Inferior parietal cortex (tissue), 1 donor: ENCODE measurements around the gene CCDC201.

ENCODE experiments used
- DNase-seq: peaks from one replicate; pipeline ENCODE4 v3.0.0-alpha.2; 2016; ENCODE audit errors: extremely low spot score

The CCDC201 gene, protein sequence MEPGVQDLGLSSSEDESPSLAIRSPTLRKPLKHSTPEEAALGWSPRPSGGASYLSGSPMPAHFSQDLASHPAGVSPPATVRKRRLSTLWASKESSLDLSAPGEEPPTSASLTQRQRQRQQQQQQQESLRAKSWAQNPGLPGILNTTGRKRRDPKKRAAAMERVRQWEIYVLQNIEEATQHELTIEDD

DNA sequence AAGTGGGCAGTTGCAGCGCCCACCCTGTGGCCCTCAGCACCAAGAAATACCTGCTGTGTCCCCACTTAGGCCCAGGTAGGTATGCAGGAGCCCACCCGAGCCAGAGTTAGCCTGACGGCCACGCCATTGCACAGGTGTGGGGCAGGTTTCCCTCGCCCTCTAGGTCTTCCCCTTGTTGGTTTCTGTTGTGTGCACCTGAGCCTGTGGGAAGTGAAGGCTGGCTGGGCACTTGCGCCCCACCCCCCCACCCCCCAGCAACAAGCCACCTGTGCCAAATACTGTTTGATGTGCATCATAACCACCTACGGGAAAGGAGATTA lies at the start of gene CCDC201:
TSS of gene CCDC201 (minus strand) at position 48 of the 320 bp plus-strand sequence. CDS start 75 bp downstream, outside the sequence.
- DNase-seq = no peak

DNA sequence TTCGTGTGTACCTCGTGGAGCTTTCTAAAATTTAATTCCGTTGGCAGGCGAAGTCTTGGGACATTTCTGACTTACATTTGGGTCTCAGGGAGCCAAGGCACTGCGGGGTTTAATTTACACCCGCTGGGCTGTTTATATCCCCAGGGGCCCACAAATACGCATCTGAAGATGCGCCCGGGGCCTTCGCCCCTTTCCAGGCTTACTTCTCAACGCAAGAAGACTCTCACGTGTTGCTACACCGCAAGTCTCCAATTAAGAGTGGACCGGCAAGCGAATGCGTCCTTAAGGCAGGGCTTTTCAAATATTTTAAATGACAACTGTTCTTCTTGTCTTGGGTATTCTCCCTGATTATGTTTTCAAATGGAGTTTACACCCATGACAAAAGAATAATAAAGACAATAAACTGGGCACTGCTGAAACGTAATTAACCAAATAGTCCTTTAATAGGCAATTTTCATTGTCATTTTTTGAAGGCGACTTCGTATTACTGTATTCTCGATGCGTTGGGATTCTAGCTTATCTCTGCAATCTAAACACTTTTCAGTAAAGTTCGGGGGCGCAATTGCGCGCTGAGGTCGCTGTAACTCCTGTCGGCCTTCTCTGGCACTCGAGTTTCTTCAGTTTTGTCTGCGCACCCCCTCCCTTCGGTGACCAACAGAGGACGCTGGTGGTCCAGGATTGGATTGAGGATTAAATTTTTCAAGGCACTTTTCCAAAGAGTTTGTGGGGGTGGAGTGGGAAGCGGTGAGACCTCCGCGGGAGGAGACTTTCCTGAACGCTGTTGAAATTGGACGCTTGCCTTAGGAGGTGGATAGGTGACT lies 49.0 kb upstream of the CCDC201 start:
- DNase-seq = peak; percentile 72

DNA sequence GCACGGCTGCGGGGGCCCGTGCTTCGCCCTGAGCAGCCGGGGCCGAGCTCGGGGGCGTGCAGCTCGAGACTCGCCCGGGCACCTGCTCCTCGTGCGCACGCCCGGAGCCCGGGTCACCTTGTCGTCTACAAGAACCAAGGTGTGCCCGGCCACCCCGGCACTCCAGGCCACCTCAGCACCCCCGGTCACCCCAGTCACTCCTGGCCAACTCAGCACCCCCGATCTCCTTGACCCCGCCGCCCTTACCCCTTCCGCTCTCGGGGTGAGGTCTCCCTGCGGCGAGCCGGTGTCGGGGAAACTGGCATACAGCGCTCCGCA lies 48.5 kb upstream of the CCDC201 start:
- no peak for DNase-seq

DNA sequence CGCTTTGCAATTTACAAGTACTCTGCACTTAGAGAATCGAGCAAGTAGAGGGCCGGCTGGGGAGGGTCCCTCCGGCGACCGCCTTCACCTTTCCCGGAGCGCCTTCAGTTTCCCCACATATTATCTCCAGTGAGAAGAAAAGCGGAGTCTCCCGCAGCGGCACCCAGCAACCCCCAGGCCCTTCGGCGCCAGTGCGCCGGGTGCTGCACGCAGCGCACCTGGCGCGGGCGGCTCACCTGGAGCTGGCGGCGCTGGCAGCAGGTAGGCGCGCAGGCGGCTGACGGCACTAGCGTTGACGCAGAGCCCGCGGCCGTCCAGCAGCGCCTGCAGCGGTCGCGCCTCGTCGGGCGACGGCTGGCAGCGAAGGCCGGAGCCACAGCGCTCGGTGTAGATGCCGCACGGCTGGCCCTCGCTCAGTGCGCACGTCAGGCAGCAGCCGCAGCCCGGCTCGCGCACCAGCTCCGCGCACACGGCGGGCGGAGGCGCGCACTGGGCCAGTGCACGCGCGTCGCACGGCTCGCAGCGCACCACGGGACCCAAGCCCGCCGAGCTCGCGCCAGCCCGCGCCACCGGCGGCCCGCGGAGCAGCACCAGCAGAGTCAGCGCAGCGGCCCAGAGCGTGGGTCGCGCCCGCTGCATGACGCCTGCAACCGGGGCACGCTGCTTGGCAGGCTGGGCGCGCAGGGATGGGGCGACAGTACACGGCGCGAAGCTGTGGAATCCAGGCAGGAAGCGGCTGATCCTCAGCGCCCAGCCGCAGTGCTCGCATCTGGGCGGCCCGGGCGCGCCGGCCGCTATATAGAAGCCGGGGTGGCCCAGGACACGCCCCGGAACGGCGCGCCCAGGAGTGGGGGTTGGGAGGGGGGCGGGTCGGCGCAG lies 47.9 kb upstream of the CCDC201 start, which contains the start of gene IGFBP3:
TSS of gene IGFBP3 (minus strand) at position 771 of the 879 bp plus-strand sequence. CDS start at position 639, 132 bp downstream.
- DNase-seq = peak; percentile 22

DNA sequence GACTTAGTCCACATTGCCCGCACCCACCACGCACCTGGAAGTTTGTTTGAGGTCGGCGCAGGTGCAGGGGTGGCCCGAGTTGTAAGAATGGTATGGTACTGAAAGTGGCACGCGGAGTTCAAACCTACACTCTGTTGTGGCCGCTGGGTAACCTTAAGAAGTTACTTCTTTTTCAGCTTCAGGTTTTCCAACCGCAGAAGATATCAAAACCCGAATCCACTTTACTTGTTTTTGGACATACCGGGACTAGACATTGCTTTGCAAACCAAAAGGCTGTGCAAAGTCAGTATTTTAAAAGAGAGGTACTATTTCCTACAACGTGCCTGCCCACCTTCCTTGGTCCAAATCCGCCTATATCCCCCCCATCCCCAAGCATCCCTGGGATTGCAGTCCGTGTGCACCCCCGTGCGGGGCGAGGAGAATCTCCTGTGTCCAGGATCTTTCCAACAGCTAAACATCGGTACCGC lies 47.1 kb upstream of the CCDC201 start:
- peak; percentile 7 for DNase-seq

DNA sequence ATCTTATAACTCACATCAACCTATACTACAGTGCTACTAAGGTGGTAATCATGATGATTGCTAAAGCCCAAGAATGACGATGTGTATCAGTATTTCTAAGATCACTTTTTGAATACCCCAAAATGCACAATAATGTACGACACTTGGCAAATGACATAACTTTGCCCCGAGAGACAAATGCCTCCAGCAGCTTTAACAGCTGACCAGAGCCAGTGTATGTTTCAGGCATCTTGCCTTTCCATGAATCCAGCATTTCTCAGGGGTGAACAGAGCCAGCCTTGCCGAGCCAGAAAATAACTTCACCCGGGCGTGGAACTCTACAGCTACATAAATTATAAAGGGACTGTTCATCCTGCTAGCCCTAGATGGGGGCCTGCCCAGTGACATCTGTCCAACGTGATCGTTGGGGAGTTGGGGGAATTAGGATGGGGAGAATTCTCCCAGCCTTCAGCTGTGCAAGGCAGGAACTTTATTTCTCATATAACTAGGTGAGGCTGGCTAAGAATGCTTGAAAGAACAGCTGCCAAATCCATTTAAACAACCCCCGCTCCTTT lies 46.4 kb upstream of the CCDC201 start:
- DNase-seq = peak; percentile 13

DNA sequence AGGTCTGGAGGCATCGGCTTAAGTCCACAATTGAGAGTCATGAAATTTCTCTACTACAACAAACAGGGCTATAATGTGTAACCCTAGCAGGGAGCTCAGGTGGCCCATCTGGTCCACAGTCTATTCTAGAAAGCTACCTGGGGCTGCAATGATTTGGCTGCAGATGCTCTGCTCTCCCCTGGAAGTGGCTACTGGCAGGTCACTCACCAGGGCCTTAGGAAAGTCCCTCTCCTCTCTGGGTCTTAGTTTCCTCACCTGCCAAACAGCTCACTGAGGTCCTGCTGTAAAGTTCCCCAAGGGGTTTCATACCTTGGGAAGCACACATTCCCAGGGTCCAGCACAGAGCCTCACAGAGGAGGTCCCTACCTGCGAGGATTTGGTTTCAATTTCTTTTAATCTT lies 45.7 kb upstream of the CCDC201 start:
- DNase-seq = peak; percentile 7

DNA sequence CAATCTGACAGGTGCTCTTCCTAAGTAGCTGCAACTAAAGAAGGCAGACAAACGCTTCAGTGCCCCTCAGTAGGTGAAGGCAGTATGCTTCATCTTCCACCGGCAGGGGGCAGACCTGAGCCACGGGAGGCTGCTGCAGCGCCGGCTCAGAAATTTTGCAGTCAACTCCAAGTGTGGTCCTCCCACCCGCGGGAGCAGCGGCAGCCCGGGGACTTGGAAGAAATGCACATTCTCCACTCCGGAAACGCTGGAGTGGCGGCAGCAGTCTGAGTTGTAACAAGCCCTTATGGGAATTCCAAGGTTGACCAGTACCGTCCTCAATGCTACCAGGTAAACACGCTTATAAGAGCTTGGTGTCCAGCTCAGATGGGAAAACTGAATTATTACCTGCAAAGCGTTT lies 44.8 kb upstream of the CCDC201 start:
- peak; percentile 84 for DNase-seq

DNA sequence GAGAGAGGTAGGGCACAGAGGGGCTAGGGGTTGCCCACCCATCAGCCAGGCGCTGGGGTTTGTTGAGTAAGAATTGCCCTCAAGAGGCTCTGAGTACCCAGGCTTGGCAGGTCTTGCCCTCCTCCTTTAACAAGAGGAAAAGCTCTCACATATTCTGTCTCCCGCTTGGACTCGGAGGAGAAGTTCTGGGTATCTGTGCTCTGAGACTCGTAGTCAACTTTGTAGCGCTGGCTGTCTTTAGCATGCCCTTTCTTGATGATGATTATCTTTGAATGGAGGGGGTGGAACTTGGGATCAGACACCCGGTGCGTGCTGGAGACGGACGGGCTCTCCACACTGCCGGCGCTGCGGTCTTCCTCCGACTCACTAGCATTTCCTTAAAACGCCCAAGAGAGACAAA lies 44.2 kb upstream of the CCDC201 start:
- no peak for DNase-seq

DNA sequence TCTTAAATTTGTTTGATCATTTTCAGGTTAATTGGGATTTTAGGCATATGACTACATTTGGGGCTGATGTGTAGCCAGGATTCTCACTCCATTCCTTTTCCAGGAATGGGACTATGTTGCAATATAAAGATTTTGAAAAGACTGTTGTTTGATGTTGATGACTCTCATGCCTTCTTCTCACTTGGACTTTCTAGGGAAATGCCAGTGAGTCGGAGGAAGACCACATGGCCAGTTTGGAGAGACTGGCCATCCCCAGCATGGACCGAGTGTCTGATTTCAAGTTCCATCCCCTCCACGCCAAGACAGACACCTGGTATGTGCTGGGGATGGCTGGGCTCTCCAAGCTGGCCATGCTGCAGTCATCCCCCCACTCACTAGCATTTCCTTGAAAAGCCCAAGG lies 42.7 kb upstream of the CCDC201 start:
- no peak for DNase-seq

DNA sequence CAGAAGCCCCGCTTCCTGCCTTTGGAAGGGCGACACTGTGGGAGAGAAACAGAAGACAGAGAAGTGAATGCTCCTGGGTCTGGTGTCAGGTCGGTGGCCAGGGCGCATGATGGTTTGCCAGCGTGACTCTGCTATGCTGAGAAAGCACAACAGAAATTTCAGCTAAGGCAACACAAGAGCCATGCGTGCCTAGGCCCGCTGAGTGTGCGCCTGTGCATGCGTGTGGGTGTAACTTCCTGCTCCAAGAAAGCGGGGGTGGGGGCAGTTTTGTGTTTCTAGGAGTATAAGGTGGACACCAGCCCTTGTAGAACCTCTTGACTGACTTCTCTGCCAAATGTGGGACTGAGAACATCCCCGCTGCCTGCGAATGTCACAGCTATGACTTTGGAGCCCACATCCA lies 42.0 kb upstream of the CCDC201 start:
- DNase-seq = no peak

DNA sequence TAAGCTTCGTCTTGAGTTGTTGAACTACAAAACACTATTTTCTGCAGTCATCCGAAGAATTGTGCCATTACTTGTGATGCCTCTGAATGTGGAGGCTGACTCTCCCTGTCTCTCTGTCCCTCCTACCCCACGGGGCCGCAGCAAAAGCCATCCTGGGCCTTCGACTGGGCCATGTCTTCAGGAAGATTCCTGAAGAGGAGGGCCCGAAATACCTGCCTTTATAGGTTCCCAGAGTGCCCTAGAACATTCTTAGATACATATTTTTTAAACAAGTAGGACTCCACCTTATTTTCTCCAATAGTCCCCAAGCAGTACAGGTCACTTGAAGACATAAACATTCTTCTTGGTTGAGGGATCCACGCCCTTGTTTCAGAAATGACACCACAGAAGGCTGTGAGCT lies 40.1 kb upstream of the CCDC201 start:
- no peak for DNase-seq

DNA sequence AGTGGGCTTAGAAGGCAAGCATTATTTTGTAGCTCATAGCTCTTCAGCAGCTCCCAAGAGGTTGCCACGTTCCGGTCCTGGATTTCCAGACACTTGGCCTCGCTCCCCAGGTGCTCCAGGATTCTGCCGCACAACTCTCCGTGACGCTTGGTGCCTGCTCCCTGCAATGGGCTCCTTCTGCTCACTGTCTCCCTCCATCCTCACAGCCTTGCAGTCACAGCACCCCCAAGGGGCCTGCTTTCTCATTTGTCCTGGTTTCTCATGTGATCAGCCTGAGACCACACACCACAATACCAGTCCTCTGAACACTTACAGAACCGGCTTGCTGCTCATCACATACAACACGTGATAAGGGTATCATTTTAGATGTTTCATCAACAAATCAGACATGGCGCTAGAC lies 38.4 kb upstream of the CCDC201 start:
- DNase-seq = no peak

DNA sequence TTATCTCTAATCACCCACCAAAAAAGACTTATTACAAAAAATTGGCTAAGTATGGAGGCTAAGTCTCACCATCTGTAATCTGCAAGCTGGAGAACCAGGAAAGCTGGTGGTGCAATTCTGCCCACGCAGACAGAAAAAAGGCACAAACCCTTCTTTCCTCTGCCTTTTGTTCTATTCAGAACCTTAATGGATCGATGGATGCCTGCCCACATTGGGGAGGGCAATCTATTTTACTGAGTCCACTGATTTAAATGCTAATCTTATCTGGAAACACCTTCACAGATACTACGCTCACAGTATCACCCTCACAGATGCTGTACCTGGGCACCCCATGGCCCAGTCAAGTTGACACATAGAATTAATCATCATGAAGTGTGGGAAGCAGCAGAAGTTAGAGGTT lies 38.0 kb upstream of the CCDC201 start:
- no peak for DNase-seq

DNA sequence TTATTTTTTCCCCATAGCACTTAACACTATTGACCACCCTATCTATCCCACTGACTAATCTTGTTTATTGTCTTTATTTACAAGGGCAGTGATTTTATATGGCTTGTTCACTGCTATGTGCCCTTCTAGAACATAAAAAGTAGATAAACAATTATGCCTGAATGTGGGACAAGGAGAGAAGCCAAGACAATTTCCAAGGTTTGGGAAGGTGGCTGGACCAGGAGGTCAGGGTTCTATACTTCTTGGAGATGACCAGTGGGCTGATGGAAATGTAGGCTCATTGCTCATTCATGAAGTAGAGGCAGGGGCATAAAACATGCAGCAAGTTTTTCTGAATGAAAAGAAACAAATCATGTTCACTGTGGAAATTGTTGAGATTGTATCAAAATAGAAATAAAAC lies 36.7 kb upstream of the CCDC201 start:
- no peak for DNase-seq

DNA sequence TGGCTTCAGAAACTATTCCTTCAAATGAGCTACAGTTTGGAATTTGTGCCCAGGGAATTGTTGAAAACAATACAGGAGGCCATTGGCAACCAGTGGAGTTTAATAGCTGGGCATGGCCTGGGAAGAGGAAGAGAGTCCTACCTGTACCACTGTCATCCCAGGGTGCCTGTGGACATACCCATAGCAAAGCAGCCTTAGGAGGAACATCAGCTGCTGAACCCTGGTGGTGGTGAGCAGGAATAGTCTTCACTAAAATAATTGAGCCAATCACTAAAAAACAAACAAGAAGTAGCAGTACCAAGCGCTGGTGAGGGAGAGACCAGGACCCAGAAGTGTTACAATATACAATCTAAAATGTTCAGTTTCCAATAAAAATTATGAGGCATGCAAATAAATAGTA lies 29.9 kb upstream of the CCDC201 start:
- no peak for DNase-seq

DNA sequence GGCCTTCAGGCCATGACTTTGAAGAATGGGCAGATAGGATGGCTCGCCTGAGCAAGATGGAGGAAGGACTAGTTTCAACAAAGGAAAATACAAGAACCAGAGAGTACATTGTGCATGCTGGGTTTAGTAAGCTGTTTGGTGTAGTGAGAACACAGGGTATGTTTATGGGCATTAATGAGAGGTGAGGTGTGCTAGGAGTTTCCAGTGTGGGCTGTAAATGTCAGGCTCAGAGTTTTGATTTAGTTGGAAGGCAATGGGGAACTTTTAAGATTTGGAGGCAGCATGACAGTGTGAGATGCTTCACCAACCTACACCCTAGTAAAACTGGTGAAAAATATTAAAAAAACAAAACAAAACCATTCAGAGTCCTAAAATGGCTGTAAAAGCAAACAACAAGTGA lies 28.7 kb upstream of the CCDC201 start:
- no peak for DNase-seq

DNA sequence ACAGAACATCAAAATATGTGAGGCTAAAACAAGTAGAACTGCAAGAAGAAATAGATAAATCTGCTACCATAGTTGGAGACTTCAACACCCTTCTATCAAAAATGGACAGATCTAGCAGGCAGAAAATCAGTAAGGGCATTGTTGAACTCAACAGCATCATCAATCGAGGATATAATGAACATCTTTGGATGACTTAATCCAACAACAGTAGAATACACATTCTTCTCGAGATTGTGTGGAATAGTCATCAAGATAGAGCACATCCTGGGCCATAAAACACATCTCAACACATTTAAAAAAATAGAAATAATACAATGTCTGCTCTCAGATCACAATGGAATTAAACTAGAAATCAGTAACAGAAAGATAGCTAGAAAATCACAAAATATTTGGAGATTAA lies 25.3 kb upstream of the CCDC201 start:
- DNase-seq = no peak

DNA sequence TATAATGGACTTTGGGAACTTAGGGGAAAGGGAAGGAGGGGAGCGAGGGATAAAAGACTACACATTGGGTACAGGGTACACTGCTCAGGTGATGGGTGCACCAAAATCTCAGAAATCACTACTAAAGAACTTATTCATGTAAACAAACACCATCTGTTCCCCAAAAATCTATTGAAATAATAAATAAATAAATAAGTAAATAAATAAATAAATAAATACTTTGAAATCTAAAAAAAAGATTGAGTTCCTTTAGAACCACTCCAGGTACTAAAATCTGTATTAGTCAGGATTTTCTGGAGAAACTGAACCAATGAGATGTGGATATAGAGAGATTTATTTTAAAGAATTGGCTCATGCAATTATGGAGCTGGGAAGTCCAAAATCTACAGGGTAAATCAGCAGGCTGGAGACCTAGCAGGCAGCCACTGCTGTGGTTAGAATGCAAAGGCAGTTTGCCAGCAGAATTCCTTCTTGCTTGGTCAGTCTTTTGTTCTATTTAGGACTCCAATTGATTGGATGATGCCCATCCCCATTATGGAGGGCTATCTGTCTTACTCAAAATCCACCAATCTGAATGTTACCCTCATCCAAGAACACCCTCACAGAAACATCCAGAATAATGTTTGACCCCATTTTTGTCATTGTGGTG lies 24.3 kb upstream of the CCDC201 start:
- DNase-seq = no peak

DNA sequence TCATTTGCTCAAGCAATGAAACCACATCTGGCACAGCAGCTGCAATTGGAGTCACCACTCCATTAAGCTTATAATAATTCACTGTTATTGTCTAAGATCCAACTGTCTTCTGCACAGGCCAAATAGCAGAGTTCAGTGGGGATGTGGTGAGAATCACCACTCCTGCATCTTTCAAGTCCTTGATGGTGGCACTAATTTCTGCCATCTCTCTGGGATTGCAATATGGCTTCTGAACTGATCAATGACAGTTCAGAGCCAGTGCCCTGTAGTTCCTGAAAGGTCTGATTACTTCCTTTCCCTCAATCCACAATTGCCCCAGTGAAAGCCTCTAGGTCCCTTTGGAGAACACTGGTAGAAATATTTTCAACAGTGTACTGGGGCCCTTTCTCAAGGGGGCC lies 21.8 kb upstream of the CCDC201 start:
- DNase-seq = no peak

DNA sequence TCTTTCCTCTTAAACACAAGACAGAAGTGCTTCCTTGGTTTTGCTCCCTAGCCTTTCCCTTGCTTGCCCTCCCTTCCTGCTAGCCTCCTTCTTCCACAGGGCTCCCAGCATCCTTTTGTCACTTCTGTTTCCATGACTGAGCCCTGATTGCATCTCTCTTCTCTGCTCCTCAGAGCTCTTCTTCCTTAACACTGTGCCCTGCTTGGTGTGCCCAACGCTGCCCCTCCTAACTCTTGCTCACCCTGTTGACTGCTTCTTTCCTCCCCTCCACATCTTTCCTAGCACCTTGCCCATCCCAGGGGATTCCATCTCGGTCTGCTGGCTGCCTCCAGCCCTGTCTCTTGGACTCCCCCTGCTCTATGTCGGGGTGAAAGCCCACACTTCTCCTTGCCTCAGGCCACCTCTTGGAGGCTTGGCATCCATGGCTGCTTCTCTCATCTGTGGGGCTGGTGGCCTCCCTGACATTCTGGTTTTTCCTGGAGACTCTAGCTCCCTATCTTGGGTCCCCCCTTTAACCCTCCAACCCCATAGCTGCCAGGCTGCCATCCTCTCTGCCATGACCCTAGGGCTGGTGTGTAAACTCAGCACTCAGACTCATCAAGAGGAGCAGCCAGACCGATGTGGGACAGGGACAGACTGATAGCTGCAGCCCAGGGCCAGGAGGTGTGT lies 21.2 kb upstream of the CCDC201 start:
- DNase-seq = no peak
